Fibroblast of mammary gland (primary cell): ENCODE data around the gene SPATS1.

Source experiments
- DNase-seq: peaks from one replicate; pipeline ENCODE4 v3.0.0-alpha.2; 2010; ENCODE audit warnings: low read depth
- H3K4me3 ChIP-seq: 2 replicates; pipeline ENCODE4 v1.5.1; 2011; ENCODE audit warnings: low read depth, mild to moderate bottlenecking, low read length, moderate library complexity; ENCODE audit not compliant: control insufficient read depth
- TF ChIP-seq, protein P1 (sequence below): conservative IDR thresholded peaks from 2 replicates; pipeline ENCODE4 v1.5.1; 2011; ENCODE audit warnings: low read depth, low read length, inconsistent platforms; ENCODE audit not compliant: control insufficient read depth, insufficient read depth

Gene SPATS1

DNA sequence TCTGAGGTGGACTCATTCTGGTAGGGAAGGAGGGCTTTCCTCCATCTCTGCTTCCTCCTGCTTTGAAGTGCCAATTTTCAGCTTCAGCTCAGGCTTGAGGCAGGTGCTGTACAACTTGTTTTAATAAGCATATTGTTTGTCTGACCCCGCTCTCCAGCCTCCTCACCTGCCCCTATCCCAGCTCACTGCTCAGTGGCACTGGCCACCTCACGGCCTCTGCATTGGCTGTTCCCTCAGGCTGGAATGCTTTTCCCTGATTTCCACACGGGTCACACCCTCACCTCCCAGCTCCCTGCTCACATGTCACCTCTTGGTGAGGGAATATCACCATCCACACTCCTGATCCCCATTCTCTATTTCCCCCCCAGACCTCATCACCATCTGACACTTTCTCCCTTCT, 43.6 kb upstream of the SPATS1 start:
- TF ChIP-seq, protein P1, sequence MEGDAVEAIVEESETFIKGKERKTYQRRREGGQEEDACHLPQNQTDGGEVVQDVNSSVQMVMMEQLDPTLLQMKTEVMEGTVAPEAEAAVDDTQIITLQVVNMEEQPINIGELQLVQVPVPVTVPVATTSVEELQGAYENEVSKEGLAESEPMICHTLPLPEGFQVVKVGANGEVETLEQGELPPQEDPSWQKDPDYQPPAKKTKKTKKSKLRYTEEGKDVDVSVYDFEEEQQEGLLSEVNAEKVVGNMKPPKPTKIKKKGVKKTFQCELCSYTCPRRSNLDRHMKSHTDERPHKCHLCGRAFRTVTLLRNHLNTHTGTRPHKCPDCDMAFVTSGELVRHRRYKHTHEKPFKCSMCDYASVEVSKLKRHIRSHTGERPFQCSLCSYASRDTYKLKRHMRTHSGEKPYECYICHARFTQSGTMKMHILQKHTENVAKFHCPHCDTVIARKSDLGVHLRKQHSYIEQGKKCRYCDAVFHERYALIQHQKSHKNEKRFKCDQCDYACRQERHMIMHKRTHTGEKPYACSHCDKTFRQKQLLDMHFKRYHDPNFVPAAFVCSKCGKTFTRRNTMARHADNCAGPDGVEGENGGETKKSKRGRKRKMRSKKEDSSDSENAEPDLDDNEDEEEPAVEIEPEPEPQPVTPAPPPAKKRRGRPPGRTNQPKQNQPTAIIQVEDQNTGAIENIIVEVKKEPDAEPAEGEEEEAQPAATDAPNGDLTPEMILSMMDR, result no peak
- DNase-seq, result no peak
- no peak overlapping the region for H3K4me3 ChIP-seq

DNA sequence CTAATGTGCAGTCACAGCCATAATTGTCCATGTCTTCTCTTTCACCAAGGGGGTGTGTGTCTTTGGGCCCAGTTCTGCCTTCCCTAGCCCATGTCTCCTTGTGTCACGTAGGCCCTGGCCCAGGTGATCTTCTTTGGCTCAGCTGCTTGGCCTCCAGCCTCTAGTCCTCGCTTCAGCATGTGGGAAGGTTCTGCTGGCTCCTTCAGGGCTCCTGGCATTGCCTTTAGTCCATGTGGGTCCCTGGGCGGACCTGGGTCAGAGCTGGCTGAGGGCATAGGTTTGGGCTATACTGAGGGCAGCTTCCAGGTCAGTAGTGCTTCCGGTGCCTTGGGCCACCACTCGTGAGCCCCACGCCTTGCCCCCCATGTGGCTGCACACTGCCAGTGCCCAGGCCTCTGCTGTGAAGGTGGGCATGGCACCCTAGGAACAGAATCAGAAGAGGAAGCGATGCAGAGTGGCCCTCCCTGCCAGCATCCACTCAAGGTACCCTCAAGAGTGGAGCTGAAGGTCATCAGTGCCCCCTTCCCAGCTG, 42.1 kb upstream of the SPATS1 start:
- H3K4me3 ChIP-seq, result no peak overlapping the region
- TF ChIP-seq, protein P1, result no peak
- DNase-seq, result no peak

DNA sequence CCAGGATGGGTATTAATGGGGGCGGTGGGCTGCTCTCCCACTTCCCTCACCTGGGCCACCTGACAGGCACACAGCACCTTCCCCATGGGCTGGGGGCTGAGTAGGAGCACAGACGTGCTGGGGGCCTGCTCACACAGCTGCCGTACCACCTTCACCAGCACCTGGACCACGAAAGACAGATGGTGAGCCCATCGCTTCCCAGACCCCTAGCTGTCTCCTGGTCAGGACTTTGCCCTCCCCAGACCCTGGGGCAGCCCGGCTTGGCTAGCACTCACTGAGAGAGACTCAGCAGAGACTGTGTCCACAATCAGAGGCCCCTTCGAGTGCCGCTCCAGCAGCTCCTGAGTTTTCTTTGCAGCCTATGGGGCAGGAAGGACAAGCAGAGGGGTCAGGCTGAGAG, 41.3 kb upstream of the SPATS1 start:
- no peak overlapping the region for H3K4me3 ChIP-seq
- no peak for DNase-seq
- TF ChIP-seq, protein P1, result no peak

DNA sequence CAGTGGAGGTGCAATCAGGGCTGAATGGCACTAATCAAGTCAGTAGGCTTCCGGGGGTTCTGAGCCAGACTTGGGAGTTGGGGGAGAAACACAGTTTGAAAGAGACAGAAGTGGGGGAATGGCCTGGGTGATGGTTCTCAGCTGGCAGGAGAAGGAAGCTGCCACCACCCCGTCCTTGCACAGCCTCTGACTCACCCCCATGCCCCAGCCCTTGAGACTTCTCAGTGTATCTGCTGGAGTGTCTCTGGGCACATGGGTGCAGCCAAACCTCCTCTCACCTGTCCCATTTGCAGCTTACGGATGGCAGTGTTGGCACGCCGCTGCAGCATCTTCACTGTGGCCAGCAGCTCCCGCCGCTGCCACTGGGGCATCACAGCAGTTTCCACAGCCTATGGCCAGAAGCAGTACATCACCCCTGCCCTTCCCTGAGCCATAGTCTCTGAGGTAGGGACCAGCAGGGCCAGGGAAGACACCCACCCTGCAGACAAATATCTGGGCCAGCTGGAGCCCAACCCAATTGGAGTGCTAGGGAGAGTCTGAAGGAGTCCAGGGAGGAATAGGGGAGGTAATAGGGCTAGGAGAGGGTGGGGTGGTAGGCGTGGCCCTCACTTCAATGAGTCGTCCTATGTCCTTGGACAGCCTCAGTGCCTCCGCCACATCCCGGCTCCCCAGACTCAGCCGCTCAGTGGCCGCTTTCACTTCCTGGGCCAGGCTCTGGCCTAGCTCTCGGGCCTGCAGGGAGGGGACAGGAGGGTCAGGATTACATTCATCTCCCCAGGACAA, 40.5 kb upstream of the SPATS1 start:
- DNase-seq, result no peak

DNA sequence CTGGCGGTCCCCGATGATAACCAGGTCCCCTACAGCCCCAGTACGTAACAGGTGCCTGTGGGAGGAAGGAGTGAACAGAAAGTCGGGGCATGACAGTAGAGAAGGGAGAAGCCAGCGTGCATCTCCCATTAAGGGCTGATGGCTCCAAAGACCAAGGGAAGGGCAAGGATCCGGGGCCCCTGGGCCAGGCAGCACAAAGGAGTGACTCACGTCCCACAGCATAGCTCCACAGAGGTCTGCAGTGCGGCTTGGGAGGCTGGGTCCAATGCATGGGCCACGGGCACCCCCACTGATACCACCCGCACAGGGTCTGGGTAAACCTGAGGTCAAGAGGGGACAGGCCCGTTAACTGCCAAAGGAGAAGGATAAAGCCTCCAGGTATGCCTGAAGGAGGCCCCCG, 39.6 kb upstream of the SPATS1 start:
- no peak for DNase-seq
- TF ChIP-seq, protein P1, result no peak

More for the DNA sequence above, 40.5 kb upstream of the SPATS1 start:
- no peak overlapping the region for H3K4me3 ChIP-seq
- TF ChIP-seq, protein P1, result no peak

DNA sequence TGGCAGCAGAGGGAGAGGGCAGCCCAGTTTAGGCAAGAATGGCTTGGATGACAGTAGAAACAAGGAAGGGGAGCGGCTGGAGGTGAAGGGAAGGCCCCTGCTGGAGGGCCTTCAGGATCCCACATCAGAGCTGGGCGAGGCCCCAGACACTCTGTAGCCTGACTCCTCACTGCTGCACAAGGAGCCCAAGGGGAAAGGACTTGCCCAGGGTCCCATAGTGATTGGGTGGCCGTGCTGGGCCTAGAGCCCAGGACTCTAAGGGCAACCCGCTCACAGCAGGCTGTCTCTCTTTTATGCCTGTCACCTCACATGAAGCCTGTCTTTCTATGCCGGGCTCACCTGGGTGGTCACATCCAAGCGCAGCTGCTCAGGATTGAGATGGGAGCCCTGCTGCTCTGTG, 38.6 kb upstream of the SPATS1 start:
- no peak overlapping the region for H3K4me3 ChIP-seq
- no peak for DNase-seq
- TF ChIP-seq, protein P1, result no peak

More for the DNA sequence above, 39.6 kb upstream of the SPATS1 start:
- no peak overlapping the region for H3K4me3 ChIP-seq
